Measurements from ENCODE around the gene FBH1.
"Not testable (repeated sequence)": the region's sequence is repeated elsewhere in the genome, so short reads cannot be mapped to it uniquely, and the experiment has no call there.

The FBH1 gene

DNA sequence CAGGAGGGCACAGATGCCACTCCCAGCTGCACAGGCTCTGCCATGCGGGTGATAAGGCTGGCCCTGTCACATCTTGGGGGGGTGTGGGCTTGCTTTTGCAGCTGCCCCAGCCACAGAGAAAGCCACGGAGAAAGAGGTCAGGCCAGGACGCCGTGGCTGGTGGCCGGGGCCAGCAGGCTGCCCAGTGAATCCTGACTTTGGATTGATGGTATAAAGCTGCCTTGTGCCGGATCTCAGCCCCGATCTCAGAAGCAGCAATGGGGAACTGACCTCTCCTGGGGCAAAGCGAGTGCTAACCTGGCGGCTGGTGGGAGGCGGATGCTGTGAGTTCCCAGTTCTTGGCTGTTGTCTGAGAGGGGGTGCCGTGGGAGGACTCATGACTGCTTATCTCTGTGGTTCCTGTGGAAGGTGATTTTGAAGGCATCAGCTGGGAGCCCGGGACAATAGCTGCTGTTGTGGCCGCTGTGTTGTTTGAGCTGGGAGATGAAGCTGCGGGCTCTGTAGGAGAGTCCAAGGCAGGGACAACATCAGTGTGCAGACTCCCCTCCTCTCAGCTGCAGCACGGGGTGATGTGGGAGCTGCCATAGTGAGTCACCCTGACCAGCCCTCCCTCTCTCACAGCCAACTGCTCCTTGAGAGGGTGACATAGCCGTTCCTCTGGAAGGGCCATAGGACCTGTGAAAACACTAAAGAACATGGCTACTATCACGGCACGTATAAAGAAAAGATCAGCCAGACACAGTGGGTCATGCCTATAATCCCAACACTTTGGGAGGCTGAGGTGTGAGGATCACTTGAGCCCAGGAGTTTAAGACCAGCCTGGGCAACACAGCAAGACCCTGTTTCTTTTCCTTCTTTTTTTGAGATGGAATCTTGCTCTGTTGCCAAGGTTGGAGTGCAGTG is 70.3 kb downstream of the FBH1 start:
- no peak for DNase-seq

- not testable (repeated sequence) for DNase-seq
These were observed 70.9 kb downstream of the FBH1 start for GRCh38 chr10:5960973-5961275.

- no peak for DNase-seq
These were observed 71.5 kb downstream of the FBH1 start for GRCh38 chr10:5961405-5962100.

- not testable (repeated sequence) for DNase-seq
These were observed 72.4 kb downstream of the FBH1 start for GRCh38 chr10:5962358-5962940.

- DNase-seq = no peak
These were observed 73.0 kb downstream of the FBH1 start for GRCh38 chr10:5963071-5963470.

- DNase-seq = no peak
These were observed 73.5 kb downstream of the FBH1 start for GRCh38 chr10:5963591-5963990.

DNA sequence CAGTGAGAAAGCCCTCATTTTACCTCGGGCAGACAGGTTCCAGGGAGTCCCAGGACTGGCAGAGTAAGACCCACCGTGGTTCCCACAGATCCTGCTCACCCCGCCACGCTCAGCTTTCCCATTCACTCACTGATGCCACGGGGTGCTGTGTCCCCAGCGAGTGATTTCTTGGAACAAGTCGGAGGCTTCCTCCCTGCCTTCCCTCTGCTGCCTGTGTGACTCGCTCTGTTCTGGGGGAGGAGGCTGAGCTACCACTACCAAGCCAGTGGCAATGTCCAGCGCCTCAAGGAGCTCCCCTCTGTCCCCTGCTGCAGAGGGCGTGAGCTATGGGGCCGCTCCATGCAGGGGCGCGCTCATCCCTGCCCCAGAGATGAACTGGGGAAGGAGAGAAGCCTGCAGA is 74.7 kb downstream of the FBH1 start:
- DNase-seq = no peak

- no peak for DNase-seq
These were observed 75.2 kb downstream of the FBH1 start for GRCh38 chr10:5965266-5965665.

DNA sequence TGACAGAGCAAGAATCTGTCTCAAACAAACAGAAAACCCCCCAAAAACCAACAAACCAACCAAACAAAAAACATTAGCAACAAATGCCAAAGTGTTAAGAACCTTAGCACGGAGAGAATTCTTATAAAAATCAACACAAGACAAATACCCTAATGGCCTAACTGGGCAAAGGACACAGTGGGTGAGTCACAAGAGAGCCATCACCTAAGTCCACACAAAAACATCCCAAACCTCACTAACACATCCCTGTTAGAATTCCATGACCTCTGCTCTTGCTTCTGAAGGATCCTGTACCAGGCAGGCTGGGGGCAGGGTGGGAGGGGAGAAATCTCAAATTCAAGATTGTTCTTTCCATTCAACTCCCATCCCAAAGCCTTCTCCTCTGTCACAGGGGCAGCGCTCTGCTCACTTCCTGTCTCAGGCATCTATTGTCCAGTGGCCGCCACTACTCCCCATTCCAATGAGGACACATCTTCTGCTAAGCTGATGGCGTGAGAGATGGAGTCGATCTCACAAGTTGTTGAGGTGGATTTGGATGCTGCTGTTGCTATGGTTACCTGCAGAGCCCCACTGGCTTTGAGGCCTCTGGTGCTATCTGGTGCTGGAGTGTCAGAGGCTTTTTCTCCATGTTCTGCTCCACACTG is 78.1 kb downstream of the FBH1 start:
- no peak for DNase-seq

DNA sequence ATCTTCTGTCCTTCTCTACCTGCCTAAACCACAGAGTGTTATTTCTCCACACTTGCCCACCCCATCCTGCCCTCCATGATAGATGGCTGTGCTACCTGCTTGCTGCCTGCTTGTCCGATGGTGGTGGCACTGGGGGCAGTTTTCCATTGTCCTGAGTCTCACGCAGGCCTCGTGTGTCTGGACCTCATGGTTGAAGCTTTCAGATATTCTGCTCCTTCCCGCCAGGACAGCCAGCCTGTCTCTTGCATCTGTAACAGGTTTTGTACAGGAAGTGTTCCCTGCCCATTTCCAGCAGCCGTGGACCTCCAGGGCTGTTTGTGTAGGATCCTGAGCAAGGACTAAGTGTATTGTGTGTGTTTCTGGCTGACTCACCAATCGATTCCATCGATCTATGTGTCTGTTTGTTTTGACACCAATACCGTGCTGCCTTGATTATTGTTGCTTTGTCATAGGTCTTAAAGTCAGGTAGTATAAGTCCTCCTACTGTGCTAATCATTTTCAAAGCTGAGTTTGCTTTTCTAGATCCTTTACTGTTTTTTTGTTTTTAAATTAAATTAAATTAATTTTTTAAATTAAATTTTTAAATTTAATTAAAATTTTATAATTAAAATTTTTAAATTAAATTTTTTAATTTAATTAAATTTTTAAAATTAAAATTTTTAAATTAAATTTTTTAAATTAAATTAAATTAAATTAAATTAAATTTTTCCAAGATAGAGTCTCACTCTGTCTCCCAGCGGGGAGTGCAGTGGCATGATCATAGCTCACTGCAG is 78.8 kb downstream of the FBH1 start:
- no peak for DNase-seq

- DNase-seq = no peak
These were observed 80.0 kb downstream of the FBH1 start for GRCh38 chr10:5970066-5970465.

- no peak for DNase-seq
These were observed 80.5 kb downstream of the FBH1 start for GRCh38 chr10:5970527-5970926.

- DNase-seq = no peak
These were observed 81.3 kb downstream of the FBH1 start for GRCh38 chr10:5971315-5971832.

DNA sequence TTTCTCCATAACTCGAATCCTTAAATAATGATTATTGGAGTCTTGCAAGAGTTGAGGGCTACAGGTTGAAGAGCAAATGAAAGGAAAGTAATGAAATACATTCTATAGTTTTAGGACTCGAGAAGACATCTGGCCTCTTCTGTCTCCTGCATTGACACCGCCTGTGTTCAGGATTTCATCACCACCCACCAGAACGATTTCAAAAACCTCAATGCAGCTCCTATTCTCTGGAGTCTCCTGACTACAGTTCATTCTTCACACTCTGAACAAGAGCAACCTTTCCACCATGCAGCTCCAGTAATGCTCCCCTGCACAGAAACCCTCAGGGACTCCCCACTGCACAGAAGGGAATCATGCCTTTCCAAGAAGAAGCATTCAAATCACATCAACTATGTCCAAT is 81.8 kb downstream of the FBH1 start:
- DNase-seq = no peak

DNA sequence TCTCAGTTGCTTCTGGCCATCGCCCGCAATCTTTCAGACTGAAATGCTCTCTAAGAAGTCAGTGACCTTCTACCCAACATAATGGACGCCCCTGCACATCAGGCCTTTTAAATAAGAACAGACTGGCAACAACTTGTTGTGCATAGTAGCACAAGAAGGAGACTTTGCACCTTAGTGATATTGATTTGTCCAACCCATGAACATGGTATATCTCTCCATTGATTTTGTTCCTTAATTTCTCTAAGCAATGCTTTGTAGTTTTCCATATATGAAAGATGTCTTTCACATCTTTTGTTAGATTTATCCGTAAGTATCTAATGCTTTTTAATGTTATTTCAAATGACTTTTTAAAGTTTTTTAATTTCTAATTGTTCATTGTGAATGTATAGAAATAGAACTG is 83.0 kb downstream of the FBH1 start:
- DNase-seq = no peak

DNA sequence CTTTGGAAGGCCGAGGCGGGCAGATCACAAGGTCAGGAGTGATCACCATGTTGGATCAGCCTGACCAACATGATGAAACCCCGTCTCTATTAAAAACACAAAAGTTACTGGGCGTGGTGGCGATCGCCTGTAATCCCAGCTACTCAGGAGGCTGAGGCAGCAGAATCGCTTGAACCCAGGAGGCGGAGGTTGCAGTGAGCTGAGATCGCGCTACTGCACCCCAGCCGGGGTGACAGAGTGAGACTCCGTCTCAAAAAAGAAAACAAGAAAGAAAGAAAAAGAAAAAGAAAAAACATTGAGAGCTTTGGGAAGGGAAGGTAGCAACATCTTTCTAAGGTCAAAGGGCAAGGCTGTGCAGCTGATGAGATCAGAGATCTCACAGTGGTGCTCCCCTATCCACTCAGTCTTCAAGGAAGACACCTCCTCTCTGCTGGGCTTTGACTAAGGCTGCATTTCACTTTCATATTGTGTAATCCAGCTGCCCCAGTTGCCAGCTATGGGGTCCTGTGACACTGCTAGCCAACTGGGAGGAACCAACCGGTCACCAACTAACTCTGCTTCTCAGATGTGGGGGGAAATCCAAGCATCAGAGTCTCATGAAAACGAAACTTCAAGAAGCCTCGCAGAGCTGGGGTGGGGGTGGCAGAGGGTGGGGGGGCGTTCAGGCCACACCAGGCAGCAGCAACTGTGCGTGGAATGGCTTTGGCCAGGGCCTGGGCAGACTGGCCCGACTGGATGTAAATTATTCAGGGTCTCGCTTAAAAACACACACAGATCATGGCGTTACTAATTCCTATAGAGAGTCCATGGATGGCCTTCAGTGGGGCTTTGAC is 85.8 kb downstream of the FBH1 start:
- no peak for DNase-seq

DNA sequence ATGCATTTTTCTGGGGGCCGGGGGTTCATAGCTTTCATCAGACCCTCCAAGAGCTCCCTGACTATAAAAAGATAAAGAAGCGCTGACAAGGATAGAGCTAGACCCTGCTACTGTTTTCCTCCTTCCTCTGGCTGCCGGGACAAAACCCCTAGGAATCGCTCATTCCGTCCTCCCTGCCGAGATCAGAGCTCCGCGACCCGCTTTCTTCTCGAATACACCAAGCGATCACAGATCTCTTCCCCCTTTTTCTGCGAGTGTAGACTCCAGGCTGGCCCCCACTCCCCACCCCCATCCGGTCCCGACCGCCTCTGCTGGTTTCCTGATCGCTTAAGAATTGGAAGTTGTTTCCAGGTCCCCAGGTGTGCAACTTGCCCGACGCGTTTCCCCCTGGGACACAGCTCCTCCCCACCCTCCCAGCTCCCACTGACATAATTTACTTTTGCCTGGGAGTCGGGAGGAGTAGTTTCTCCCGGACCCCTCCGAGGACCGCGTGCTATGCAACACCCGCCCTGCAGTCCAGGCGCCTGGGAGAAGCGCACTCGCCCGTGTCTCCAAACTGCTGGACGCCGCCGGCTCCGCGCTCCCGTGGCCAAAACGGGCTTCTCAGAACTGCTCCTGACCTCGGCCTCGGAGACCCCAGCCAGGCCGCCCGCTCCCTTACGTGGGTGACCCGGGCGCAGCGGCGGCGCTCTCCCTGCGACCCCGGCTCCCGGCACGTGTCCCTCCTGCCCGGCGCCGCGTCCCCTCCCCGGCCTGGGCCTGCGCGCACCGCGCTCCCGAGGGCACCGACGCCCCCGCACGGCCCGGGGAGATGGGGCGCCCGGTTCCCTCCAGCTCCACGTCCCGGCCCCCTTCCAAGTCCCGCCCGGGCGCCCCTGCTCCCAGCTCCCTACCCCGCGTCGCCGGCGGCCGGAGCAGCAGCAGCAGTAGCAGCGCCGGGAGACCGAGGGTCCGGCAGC is 86.7 kb downstream of the FBH1 start:
- no peak for DNase-seq

DNA sequence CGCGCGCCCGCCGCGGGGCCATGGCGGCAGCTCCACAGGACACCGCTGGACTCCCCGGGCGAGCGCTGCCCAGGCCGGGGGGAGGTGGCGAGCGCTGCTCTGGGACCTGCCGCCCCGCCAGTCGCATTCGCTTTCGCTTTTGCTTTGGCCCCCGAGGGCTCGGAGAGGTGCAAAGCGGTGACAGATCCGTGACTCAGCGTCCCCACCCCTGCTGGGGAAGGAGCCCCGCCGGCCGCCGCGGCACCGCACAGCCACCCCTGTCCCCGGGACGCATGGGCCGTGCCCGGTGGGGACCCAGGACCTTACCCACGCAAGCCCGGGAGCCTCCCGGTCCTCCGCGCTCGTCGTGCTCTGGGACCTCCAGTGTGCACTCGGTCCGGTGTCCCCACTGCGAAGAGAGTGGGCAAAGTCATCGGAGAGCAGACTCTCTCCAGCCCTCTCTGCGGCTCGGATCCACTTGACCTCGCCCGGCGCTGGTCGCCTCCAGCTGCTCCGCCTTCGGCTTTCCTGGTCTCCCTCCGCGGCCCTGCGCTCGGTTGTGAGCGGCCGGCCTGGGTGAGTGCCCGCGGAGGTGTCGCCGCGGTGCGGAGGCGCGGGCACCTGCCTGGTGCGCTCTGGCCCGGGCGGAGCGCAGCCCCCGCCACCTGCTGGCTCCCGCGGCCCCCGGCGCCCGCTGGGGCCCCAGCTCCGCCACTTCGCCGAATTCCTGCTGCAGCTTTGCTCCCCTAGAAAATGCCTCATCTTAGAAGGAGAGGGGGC is 87.6 kb downstream of the FBH1 start, which contains the start of gene IL15RA:
Gene IL15RA (minus strand): TSS at position 73 of the 759 bp plus-strand sequence. CDS start 51 bp downstream, at position 22.
- DNase-seq = no peak

DNA sequence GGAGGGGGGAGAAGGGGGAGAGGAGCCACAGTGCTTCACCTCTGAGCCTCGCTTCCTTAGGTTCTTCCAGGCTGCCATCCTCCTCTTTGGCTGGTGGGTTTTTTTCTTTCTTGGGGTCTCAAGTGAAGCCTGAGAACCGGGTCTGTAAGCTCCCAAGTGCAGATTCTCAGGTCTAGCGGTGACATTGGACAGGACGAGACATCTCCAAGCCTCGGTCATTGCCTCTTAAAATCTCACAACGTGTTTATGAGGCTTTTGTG is 88.1 kb downstream of the FBH1 start:
- DNase-seq = no peak

DNA sequence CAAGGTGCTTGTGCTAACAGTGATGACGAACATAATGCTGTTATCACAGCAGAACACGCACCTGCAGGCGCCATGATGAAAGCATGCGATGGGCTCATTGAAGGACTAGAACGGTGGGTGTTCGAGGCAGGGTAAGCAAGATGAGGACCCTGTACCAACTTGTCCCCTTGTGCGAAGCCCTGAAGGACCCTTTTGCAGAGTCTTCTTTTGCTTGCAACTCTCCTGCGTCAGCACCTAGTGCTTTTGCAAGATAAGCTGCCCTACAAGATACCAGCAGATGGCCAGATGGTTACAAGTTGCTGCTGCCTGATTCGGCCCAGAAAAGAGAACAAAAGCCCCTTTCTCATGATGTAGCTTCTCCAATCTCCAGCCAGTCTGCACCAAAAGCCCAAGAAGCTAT is 91.5 kb downstream of the FBH1 start:
- DNase-seq = no peak

Measured in NCI-H1436 treated with DMSO at 0.1 percent for 48 hours (cell line).